NCI-H2171 treated with DMSO at 0.1 percent for 48 hours (cell line): ENCODE results near the gene C1orf159.
"Not testable (repeated sequence)": the region's sequence is repeated elsewhere in the genome, so short reads cannot be mapped to it uniquely, and the experiment has no call there.

Experiments used
- DNase-seq: peaks from one replicate; lab custom pipeline; 2025; lab: John Stamatoyannopoulos, UW

C1orf159 gene

DNA sequence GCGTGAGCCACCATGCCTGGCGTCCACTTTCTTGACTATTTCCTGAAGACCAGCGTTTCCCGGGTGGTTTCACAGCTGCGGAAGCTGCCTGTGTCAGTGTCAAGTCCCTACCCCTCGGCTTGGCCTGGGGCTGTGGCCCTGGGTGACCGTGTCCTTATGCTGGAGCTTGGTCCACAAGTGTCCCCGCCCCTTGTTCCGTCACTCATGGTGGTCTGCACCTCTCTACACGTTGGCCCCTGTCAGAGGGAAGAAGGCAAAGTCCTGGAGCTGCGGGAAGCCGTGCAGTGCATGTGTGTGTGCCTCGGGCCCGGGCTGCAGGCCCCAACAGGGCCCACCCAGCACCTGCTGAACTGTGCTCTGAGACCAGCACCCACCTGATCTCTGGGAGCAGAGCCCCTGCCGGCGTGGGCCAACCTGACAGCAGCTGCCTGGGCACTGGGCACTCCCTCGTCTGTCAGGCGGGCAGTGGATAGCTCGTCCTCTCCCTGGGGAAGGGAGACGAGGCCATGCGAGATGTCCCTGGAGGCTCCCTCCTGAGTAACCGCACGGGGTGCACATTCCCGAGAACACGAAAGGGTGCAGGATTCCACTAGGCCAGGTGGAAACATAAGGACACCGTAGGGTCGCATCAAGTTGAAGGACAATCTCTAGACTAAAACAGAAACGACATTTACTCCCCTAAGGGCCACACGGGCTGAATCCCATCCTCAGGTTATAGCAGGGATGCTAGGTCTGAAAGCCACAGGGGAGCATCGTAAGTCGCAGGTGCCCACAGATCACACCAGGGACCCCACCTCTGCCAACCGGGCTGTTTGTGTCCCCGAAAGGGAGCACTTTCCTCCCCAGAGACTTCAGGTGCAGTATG, 2.4 kb upstream of the C1orf159 start:
- peak; percentile 6 for DNase-seq

DNA sequence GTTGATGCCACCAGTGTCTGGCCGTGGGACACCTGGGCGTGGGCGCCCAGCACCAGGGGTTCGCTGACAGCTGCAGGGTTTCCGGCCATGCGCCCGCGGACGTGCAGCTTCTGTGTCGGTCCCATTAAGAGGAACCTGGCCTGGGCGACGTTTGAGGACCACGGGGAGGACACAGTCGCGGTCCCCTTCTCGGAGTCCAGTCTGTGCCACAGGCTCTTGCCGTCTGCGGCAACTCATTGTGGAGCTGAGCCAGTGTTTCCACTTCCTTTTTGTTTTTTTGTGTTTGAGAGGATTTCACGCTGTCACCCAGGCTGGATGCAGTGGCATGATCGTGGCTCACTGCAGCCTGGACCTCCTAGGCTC, 1.6 kb upstream of the C1orf159 start:
- no peak for DNase-seq

DNA sequence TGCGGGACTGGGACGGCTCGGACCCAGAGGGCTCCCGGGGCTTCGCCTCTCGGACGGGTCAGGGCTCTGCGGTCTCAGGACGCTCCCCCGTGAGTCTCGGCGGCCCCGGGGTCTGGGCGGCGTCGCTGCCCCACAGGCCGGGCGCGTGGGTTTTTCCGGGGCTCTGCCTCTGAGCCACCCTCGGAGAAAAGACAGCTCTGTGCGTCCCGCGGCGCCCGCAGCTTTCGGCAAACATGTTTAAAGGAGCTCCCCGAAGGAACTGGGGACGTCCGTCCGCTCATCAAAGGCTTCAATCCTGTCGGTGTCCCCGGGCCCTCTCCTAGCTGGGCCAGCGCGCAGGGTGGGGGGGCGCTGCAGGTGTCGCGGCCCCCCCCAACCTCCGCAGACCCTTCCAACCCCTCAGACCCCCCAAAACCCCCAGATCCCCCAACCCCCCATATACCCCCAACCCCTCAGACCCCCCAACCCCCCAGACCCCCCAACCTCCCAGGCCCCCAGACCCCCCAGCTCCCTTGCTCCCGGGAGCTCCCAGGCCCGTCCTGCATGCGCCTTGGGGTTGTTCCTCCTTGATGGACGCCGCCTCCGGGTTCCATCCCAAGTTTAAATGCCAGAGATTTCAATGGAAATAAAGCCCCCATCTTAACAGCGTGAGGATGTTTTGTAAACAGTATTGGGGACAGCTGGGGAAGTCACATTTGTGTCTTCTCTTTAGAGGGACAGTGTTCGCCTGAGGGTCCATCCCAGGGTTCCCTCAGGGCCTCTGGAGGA, 996 bp upstream of the C1orf159 start:
- no peak for DNase-seq

DNA sequence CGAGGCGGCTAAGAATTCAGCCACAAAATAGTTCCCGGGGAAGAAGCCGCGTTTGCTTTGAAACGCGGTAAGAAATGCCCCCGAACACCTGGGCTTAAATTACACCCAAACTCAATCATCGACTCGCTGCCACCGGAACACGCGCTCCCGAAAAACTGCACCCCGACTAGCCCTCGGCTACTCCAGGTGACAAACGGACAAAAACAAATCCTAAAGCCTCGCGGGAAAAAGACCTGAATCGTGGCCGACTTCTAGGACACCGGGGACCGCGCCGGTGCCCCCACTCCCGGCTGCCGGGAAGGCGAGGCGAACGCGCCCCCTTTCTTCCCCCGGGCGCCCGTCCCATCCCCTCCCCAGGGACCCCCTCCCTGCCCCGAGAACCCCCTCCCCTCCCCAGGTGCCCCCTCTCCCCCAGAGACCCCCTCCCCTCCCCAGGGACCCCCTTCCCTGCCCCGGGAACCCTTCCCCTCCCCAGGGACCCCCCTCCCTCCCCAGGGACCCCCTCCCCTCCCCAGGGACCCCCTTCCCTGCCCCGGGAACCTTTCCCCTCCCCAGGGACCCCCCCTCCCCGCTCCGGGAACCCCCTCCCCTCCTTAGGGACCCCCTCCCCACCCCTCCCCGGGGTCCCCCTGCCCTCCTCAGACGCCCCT, 628 bp downstream of the C1orf159 start:
- no peak for DNase-seq

DNA sequence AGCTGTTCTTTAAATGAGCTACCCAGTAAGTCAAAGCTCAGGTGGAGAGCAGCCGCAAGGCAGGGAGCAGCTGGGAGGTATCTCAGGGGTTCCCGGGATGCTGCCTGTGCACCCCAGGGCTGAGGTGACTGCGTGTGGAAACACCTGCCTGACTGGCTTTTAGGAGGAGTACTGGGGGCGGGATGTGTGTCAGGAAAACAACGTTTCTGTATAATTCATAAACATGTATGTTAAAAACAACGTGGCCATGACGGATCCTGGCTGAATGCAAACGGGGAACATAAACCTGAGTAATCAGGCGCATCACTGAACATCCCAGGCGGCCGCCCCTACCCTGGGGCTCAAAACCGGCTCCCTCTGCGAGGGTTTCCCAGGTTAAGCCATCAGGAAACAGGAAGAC, 1.5 kb downstream of the C1orf159 start:
- no peak for DNase-seq

DNA sequence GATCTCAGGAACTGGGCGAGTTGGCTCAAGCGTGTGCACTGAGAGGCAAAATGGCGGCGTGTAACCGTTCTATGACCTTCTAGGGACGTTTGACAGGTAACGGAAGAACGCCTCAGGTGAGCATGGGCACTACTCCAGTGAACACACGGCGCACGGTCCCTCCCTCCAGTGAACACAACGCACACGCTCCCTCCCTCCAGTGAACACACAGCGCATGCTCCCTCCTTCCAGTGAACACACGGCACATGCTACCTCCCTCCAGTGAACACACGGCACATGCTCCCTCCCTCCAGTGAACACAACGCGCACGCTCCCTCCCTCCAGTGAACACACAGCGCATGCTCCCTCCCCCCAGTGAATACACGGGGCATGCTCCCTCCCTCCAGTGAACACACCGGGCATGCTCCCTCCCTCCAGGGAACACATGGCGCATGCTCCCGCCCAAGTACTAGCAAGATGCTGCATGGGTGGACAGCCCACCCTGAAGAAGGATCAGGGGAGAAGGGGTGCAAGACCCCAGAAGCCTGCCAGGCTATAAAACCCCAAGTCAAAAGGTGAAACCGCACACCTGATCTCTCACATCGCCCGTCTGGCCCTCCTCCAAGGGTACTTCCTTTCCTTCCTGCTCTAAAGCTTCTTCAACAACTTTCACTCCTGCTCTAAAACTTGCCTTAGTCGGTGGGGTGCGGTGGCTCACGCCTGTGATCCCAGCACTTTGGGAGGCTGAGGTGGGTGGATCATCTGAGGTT, 3.5 kb downstream of the C1orf159 start:
- no peak for DNase-seq

DNA sequence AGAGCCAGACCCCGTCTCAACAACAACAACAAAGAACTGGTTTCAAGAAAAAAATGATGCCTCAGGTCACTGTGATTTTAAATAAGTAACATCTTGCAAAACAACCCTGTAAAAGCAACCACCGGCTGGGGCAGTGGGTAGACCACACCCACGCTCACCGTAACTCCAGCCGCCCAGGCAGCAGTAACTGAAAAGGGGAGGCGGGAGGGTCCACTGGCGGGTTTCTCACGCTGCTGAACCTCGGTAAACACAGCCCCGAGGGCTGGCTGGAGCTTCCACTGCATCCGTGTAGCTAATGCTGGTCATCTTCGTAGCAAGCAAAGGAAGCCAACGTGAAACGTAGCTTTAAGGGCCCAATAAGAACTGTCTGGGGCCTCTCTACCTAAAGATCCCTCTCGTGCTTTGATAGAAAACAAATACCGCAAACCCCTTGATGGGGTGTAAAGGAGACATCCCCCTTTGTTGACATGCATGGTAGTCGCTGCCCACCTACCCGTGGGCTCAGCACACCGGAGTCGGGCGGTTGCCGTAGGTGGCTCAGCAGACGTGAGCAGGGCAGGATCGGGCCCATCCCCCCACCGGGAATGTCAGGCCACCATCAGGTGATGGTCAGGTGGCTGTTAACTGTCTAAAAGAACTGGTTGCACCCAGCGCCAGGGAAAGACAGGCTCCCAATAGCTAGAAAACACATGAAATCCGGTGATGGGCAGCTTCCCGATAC, 4.2 kb downstream of the C1orf159 start:
- DNase-seq = no peak

DNA sequence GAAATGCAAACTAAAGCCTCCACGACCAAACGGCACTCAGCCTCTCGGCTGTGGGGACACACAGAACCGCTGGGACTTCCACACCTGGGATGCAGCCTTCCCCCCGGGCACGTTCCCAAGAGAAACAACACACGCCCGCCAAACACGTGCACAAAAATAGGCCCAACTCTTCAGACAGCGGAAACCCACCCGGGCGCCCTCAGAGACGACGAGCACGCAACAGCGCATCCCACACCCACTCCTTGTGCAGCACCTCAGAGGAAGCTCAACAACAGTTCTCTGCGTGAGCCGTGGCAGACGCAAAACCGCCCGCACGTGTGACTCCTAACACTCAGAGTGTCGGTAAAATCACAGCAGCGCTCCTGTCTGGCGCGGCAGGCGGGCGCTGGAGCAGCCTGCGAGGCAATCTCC, 5.3 kb downstream of the C1orf159 start:
- no peak for DNase-seq

DNA sequence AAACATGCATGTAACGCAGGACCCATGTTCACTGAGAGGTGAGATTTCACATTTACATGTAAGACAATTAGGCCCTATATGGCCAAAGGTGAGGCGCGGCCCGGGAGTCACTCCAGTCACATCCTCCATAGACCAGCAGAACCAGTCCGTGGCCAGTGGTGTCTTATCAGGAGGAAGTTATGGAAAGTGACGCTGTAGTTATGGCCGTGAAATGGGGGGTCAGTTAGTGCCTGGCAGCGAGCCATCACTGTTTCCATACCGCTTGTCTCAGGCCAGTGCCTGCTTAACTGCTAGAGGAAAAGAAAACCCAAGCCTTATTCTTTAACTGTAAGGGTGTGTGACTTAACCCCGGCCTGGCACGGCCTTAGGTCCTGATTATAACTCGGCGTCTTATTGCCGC, 6.1 kb downstream of the C1orf159 start:
- DNase-seq = no peak

DNA sequence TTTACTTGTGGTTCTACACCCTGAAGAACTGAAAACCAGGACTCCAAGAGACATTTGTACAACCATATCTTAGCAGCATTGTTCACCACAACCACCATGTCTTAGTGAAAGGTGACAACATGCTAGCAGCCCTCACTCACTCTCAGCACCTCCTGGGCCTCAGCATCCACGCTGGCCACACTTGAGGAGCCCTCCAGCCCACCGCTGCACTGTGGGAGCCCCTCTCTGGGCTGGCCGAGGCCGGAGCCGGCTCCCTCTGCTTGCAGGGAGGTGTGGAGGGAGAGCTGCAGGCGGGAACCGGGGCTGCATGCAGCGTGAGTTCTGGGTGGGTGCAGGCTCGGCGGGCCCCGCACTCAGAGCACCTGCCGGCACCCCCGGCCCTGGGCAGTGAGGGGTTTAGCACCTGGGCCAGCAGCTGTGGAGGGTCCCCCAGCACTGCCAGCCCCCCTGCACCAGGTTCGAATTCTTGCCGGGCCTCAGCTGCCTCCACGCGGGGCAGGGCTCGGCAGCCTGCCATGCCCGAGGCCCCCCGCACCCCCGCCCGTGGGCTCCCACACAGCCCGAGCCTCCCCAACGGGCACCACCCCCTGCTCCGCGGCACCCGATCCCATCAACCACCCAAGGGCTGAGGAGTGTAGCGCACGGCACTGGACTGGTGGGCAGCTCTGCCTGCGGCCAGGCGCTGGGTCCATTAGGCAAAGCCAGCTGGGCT, 9.2 kb downstream of the C1orf159 start:
- no peak for DNase-seq

DNA sequence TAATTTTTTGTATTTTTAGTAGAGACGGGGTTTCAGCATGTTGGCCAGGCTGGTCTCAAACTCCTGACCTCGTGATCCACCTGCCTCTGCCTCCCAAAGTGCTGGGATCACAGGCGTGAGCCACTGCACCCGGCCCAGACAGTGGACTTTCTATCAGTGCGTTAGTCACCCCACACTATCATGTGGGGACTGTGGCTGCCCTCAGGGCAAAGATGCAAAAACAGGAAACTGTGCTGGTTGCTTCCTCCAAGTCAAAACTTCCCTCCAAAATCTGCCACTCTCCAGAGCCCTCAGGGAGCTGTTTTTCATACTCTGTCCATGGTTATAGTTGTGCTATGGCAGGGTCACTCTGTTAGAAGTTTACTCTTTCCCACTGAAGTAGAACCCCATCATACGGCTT, 11.7 kb downstream of the C1orf159 start:
- not testable (repeated sequence) for DNase-seq

DNA sequence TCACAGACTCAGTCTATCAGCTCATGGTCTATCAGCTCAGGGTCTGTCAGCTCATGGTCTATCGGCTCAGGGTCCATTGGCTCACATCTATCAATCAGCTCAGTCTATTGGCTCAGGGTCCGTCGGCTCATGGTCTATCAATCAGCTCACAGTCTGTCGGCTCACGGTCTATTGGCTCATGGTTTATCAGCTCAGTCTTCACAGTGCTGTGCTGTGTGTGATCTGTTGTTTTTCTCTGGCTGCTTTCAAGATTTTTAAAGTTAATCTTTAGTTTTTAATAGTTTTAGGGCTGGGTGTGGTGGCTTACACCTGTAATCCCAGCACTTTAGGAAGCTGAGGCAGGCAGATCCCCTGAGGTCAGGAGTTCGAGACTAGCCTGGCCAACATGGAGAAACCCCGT, 14.4 kb downstream of the C1orf159 start:
- DNase-seq = no peak

DNA sequence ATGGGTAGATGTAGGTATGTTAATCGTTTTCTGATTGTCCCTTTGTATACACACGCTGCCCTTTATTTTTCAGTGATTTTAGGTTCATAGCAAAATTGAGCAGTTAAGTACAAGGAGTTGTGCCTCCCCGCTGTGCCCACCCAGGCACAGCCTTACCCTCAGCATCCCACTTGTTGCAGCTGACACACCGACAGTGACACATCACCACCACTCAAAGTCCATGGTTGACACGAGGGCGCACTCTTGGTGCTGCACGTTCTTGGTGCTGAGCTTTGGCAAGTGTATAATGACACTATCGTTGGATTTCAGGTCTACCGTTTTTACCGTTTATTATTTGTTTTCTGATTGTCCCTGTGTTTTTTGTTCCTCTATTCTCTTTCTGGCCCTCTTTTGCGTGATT, 15.6 kb downstream of the C1orf159 start:
- DNase-seq = no peak

DNA sequence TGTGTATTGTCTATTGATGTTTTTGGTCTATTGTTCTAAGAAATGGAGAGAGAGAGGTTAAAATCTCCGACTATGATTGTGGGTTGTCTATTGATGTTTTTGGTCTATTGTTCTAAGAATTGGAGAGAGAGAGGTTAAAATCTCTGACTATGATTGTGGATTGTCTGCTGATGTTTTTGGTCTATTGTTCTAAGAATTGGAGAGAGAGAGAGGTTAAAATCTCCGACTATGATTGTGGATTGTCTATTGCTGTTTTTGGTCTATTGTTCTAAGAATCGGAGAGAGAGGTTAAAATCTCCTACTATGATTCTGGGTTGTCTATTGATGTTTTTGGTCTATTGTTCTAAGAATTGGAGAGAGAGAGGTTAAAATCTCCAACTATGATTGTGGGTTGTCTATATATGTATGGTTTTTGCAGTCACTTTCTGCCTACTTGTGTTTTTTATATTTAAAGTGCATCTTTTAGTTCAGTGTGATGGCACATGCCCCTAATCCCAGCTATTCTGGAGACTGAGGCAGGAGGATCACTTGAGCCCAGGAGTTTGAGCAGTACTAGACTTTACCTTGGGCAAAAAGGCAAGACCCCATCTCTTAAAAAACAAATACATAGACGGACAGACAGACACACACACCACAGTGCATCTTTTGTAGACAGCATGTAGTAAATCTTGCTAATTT, 16.2 kb downstream of the C1orf159 start:
- no peak for DNase-seq

DNA sequence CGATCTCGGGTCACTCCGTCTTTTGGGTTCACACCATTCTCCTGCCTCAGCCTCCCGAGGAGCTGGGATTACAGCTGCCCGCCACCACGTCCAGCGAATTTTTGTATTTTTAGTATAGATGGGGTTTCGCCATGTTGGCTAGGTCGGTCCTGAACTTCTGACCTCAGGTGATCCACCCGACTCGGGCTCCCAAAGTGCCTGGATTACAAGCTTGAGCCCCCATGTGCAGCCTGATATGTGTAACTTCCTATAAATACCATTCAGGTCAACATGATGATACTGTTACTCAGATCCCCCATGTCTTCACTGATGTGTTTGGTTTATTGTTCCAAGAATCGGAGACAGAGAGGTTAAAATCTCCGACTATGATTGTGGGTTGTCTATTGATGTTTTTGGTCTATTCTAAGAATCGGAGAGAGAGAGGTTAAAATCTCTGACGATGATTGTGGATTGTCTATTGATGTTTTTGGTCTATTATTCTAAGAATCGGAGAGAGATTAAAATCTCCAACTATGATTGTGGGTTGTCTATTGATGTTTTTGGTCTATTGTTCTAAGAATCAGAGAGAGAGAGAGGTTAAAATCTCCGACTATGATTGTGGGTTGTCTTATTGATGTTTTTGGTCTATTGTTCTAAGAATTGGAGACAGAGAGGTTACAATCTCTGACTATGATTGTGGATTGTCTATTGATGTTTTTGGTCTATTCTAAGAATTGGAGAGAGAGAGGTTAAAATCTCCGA, 17.0 kb downstream of the C1orf159 start:
- DNase-seq = no peak

DNA sequence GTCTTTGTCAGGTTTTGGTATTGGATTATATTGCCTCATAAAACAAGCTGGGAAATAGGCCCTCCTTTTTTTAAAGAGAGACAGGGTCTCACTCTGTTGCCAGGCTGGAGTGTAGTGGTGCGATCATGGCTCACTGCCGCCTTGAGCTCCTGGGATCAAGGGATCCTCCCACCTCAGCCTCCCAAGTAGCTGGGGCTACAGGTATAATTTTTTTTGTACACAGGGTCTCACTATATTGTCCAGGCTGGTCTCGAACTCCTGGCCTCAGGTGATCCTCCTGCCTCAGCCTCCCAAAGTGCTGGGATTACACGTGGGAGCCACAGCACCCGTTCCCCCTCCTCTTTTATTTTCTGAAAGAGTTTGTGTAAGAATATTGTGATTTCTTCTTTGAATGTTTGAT, 19.8 kb downstream of the C1orf159 start:
- not testable (repeated sequence) for DNase-seq

DNA sequence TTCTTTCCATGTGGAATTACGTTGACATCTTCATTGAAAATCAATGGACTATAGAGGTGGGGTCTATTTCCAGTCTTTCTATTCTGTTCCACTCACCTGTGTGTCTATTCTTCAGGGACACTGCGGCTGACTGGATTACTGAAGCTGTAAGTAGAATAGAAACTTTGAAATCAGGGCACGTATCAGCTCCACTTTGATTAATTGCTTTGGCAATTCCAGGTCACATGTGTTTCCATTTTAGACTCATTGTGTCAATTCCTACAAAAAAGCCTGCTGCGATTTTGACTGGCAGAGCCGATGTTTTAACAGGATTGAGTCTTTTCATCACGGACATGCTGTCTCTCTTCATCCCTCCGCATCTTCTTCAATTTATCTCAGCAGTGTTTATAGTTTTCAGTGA, 20.9 kb downstream of the C1orf159 start:
- DNase-seq = no peak

DNA sequence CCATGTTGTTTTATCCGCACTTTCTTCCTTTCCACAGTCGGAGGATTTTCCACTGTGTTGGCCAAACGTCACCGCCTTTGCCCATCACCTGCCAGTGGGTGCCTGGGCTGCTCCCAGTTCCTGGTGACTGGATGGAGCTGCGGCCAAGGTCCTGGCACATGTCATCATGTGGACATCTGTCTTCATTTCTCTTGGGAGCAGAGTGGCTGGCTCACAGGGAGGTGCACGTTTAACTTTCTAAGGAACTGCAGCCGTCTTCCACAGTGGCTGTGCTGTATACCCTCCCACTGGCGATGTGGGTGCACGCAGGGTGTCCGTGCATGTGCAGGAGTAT, 22.3 kb downstream of the C1orf159 start:
- no peak for DNase-seq

DNA sequence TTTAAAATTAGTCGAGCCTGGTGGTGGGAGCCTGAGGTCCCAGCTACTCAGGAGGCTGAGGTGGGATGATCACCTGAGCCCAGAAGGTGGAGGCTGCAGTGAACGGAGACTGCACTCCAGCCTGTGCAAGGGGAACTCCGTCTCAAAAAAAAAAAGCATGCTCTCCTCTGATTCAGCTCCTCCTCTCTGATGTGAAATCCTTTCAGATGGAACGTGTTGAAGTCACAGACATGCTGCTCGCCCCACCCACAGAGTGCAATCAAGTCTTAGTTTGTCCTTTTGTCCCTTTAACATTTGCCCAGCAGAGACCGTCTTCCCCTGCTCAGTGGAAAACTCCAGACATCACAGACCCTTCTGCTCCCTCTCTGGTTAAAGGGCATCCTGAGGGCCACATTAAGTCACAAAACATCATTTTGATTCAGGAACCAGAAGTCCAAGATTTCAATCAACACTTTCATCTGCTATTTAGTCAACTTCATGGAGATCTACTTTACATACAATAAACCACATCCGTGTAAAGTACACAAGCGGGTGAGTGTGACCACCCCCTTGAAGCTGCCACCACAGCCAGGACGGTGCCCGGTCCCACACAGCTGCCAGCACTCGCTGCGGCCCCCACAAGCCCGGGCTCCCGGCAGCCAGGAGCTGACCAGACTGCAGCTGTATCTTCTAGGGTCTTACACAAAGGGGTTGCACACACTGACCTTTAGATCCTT, 22.8 kb downstream of the C1orf159 start:
- no peak for DNase-seq
